K562 (cell line): ENCODE data around the gene ITGA7. TPM values are rescaled to one million over a fixed set of nuclear protein-coding genes. Genes with fewer than 3 reads are reported as not detected.

Experiments used
- ATAC-seq: fragments of 200-7000 bp; cut with Tn5 transposase; 3 replicates; pipeline ENCODE4 v1.9.1; 2020; ENCODE audit warnings: moderate library complexity
- BruUV-seq: library from RNA; stranded (reverse); fragments of 400-500 nt; replicated peaks from 2 replicates; lab custom pipeline; 2021; lab: Mats Ljungman, UMichigan
- CTCF ChIA-PET: fragments of 300-600 bp; formaldehyde crosslinking; extraction: SDS; loops from one replicate; lab custom pipeline; 2021; ENCODE audit warnings: low intra/inter-chr PET ratio; lab: Yijun Ruan, JAX
- POLR2A ChIA-PET: fragments of 300-600, 350-650 bp; sonication (Branson Sonifier 250); formaldehyde crosslinking; extraction: SDS; loops from one replicate; lab custom pipeline; 2021; ENCODE audit warnings: antibody characterized with exemption, inconsistent platforms; lab: Yijun Ruan, JAX
- DNase-seq, 4 experiments: peaks; one replicate each; pipeline versions ENCODE4 v3.0.0 to v3.0.0-alpha.2; 2011 to 2018; ENCODE audit warnings: low spot score in 3 of 4, mixed read lengths in 3 of 4; ENCODE audit errors: extremely low read depth in 1 of 4
- FAIRE-seq: peaks from 2 replicates; lab custom pipeline; 2011; peaks lifted over from hg19 to GRCh38; lab: Jason Lieb, UNC
- H2AFZ ChIP-seq: 2 replicates; pipeline ENCODE4 v1.6.0; 2011; ENCODE audit warnings: low read depth, low read length, control low read depth, inconsistent platforms
- H3K27ac ChIP-seq: fragments of 200-600 bp; 3 replicates; pipeline ENCODE4 v1.8.0; 2011; ENCODE audit warnings: low read depth, mild to moderate bottlenecking, control low read depth, inconsistent platforms, low read length, moderate library complexity, mixed read lengths; ENCODE audit errors: extremely low read depth
- H3K27me3 ChIP-seq, 2 experiments: fragments of 300-600 bp in 1 of 2; 2 replicates in 1 of 2; 3 replicates in 1 of 2; pipeline versions ENCODE4 v1.6.0 to v1.8.0; 2011; ENCODE audit warnings: inconsistent platforms in 2 of 2, low read length in 2 of 2, mild to moderate bottlenecking in 1 of 2, mixed read lengths in 1 of 2, moderate library complexity in 1 of 2; ENCODE audit not compliant: control insufficient read depth in 2 of 2, insufficient read depth in 2 of 2
- H3K36me3 ChIP-seq: fragments of 300-600 bp; 3 replicates; pipeline ENCODE4 v1.8.0; 2011; ENCODE audit warnings: mild to moderate bottlenecking, low read length, inconsistent platforms; ENCODE audit not compliant: control insufficient read depth, insufficient read depth
- H3K4me1 ChIP-seq, 2 experiments: fragments of 200-600 bp in 1 of 2; replicated peaks in 1 of 2; 2 replicates in 1 of 2; 3 replicates in 1 of 2; pipeline versions ENCODE4 v1.5.1 to v1.8.0; 2011; ENCODE audit warnings: inconsistent platforms in 2 of 2, low read length in 2 of 2, mild to moderate bottlenecking in 1 of 2, mixed read lengths in 1 of 2, moderate library complexity in 1 of 2; ENCODE audit not compliant: control insufficient read depth in 2 of 2, insufficient read depth in 2 of 2
- H3K4me2 ChIP-seq: 2 replicates; pipeline ENCODE4 v1.6.1; 2011; ENCODE audit warnings: low read length, control low read depth, inconsistent platforms, mixed read lengths; ENCODE audit not compliant: insufficient read depth
- H3K4me3 ChIP-seq: fragments of 200-600 bp; sonication (generic), shearing (Covaris generic); 2 replicates; pipeline ENCODE4 v1.5.1; 2016; ENCODE audit warnings: control low read depth, inconsistent platforms
- H3K79me2 ChIP-seq: fragments of 200-600 bp; 3 replicates; pipeline ENCODE4 v1.8.0; 2011; ENCODE audit warnings: low read length, inconsistent platforms; ENCODE audit not compliant: control insufficient read depth, insufficient read depth
- H3K9ac ChIP-seq, 2 experiments: 2 replicates each; pipeline versions ENCODE4 v1.6.0 to v1.6.1; 2011; ENCODE audit warnings: low read depth in 2 of 2, low read length in 2 of 2, control low read depth in 1 of 2, inconsistent platforms in 1 of 2, mild to moderate bottlenecking in 1 of 2, mixed read lengths in 1 of 2; ENCODE audit not compliant: insufficient read depth in 1 of 2
- H3K9me1 ChIP-seq: one replicate; pipeline ENCODE4 v1.6.0; 2011; ENCODE audit warnings: inconsistent platforms, mild to moderate bottlenecking, low read length, moderate library complexity; ENCODE audit not compliant: control insufficient read depth, insufficient read depth
- H3K9me3 ChIP-seq: replicated peaks from 2 replicates; pipeline ENCODE4 v1.5.1; 2011; ENCODE audit warnings: low read depth, low read length, inconsistent platforms; ENCODE audit not compliant: control insufficient read depth, insufficient read depth
- H4K20me1 ChIP-seq: replicated peaks from 2 replicates; pipeline ENCODE4 v1.6.1; 2011; ENCODE audit warnings: low read length, inconsistent platforms, mixed read lengths; ENCODE audit not compliant: control insufficient read depth, insufficient read depth
- BRF2 ChIP-seq: IDR thresholded peaks from 3 replicates; pipeline ENCODE4 v1.6.1; 2011; ENCODE audit warnings: borderline replicate concordance, mild to moderate bottlenecking; ENCODE audit not compliant: insufficient read length, insufficient read depth
- CREB1 ChIP-seq, 2 experiments: sonication (generic) in 1 of 2; formaldehyde crosslinking in 1 of 2; IDR thresholded peaks; 2 replicates each; pipeline versions ENCODE4 v1.6.1 to v1.8.0; 2012 to 2022; ENCODE audit warnings: inconsistent platforms in 1 of 2, mild to moderate bottlenecking in 1 of 2, missing genetic modification reagents in 1 of 2, moderate library complexity in 1 of 2
- DDX20 ChIP-seq: fragments of 450-650 bp; IDR thresholded peaks from 2 replicates; pipeline ENCODE4 v1.6.1; 2016; ENCODE audit warnings: missing genetic modification characterization, low read depth, mild to moderate bottlenecking, missing compliant biosample characterization, moderate library complexity
- DNMT1 ChIP-seq: fragments of 450-650 bp; IDR thresholded peaks from 2 replicates; pipeline ENCODE4 v1.6.1; 2016; ENCODE audit warnings: antibody characterized with exemption, mild to moderate bottlenecking
- ESRRB ChIP-seq: fragments of 250-450 bp; sonication (Bioruptor Pico); IDR thresholded peaks from 2 replicates; pipeline ENCODE4 v1.5.0; 2020; ENCODE audit warnings: mild to moderate bottlenecking, moderate library complexity, borderline replicate concordance
- FOXJ2 ChIP-seq: fragments of 200-800 bp; sonication (Bioruptor generic); IDR thresholded peaks from 2 replicates; pipeline ENCODE4 v1.6.1; 2016; ENCODE audit warnings: missing genetic modification characterization, missing compliant biosample characterization
- KLF16 ChIP-seq: IDR thresholded peaks from 2 replicates; pipeline ENCODE4 v1.6.1; 2016; ENCODE audit warnings: antibody characterized with exemption
- NCOA4 ChIP-seq: fragments of 450-650 bp; IDR thresholded peaks from 2 replicates; pipeline ENCODE4 v1.6.1; 2018; ENCODE audit warnings: mild to moderate bottlenecking; ENCODE audit not compliant: partially characterized antibody
- NFYB ChIP-seq: IDR thresholded peaks from 2 replicates; pipeline ENCODE4 v1.6.1; 2011; ENCODE audit warnings: mild to moderate bottlenecking, moderate library complexity; ENCODE audit not compliant: insufficient read length; ENCODE audit errors: extremely low read depth
- STAT5A ChIP-seq: IDR thresholded peaks from 2 replicates; pipeline ENCODE4 v1.6.1; 2012; ENCODE audit warnings: low read length, inconsistent platforms, borderline replicate concordance
- ZEB2 ChIP-seq: fragments of 450-650 bp; IDR thresholded peaks from 2 replicates; pipeline ENCODE4 v1.6.1; 2016
- ZMIZ1 ChIP-seq, 2 experiments: fragments of 150-350 bp in 1 of 2; IDR thresholded peaks; 2 replicates each; pipeline ENCODE4 v1.6.1; 2012 to 2016; ENCODE audit warnings: low read depth in 2 of 2, low read length in 2 of 2, mild to moderate bottlenecking in 1 of 2, moderate library complexity in 1 of 2
- ZNF253 ChIP-seq: fragments of 250-450 bp; sonication (Bioruptor Pico); conservative IDR thresholded peaks from 2 replicates; pipeline ENCODE4 v1.6.1; 2021; ENCODE audit warnings: mild to moderate bottlenecking
- ZNF311 ChIP-seq: fragments of 250-450 bp; sonication (Bioruptor Pico); IDR thresholded peaks from 2 replicates; pipeline ENCODE4 v1.4.0; 2020; ENCODE audit warnings: mild to moderate bottlenecking, moderate library complexity
- ZNF347 ChIP-seq: fragments of 450-650 bp; formaldehyde crosslinking; IDR thresholded peaks from 2 replicates; pipeline ENCODE4 v1.4.0; 2020; ENCODE audit warnings: low read depth, mild to moderate bottlenecking, moderate library complexity
- ZNF398 ChIP-seq: fragments of 250-450 bp; sonication (Bioruptor Pico); IDR thresholded peaks from 2 replicates; pipeline ENCODE4 v1.8.0; 2021; ENCODE audit warnings: moderate library complexity, mild to moderate bottlenecking, inconsistent platforms
- ZSCAN29 ChIP-seq: fragments of 450-650 bp; IDR thresholded peaks from 2 replicates; pipeline ENCODE4 v1.6.1; 2017
- ZSCAN32 ChIP-seq: fragments of 450-650 bp; formaldehyde crosslinking; IDR thresholded peaks from 2 replicates; pipeline ENCODE4 v1.4.0; 2020; ENCODE audit warnings: mild to moderate bottlenecking, moderate library complexity
- WGBS: fragments of 100-300 bp; shearing (Covaris generic); methylation state at CpG from one replicate; pipeline ENCODE4 v1.1.6; 2016; ENCODE audit warnings: low coverage, mixed read lengths; ENCODE audit not compliant: insufficient coverage; ENCODE audit errors: missing lambda C conversion rate; 5-methylcytosine and 5-hydroxymethylcytosine counted together
- in situ Hi-C: fragments of 300-500 bp; cut with MboI; formaldehyde crosslinking; loops from 4 replicates; pipeline ENCODE4 v1.15.0; 2018; ENCODE audit warnings: inconsistent platforms, mixed read lengths
- intact Hi-C: fragments of 100-400 bp; cut with micrococcal nuclease; formaldehyde crosslinking; loops from 2 replicates; pipeline ENCODE4 v1.14.2; 2022
- polyA plus RNA-seq, 8 experiments: library from polyadenylated mRNA; depleted of rRNA in 4 of 8; stranded (reverse) in 5 of 8; unstranded in 3 of 8; fragments of >200 nt; fragmentation: Nextera tagmentation in 2 of 8; fragmentation: Illumina TruSeq in 1 of 8; extraction: Ambion mirVana in 2 of 8; extraction: Trizol in 1 of 8; gene quantifications; 2 replicates each; pipeline versions ENCODE4 v1.2.1 to v1.2.3, GENCODE V29; 2011 to 2014; ENCODE audit warnings: inconsistent platforms in 1 of 8, missing spikeins in 1 of 8
- total RNA-seq, 7 experiments: library from RNA; depleted of rRNA in 6 of 7; stranded (reverse); fragments of >200 nt in 6 of 7; fragmentation: Illumina TruSeq in 2 of 7; extraction: Trizol in 2 of 7; gene quantifications; 2 replicates each; pipeline versions ENCODE4 v1.2.1 to v1.2.3, GENCODE V29; 2011 to 2021; ENCODE audit warnings: low replicate concordance in 1 of 7

The ITGA7 gene
- total and polyA plus RNA-seq, 9 of the 15 experiments (the other 6 are each of a cell fraction or from before 2014, with no cell fraction given): 0.11 to 2.3 (median 0.56) TPM; not detected in 1

GRCh38 chr12:55696141-55696540 lies 11.6 kb downstream of the ITGA7 start:
- H3K79me2 ChIP-seq: no peaks in the 10 kb centered on the region
- H3K4me1 ChIP-seq: peaks cover 0 to 18% of the 10 kb centered on the region in 2 experiments; a peak in 2 of 5 replicates
- intact Hi-C loops (no loop called here), in situ Hi-C loops (no loop called here)
- no peaks in the 10 kb centered on the region; the same call in 1 of the 2 replicates for H4K20me1 ChIP-seq
- FAIRE-seq (no peak), DNase-seq (no peak), ATAC-seq (no peak)
- H3K4me2 ChIP-seq: no peak overlapping the region
- no TSS peak for BruUV-seq
- H3K27ac ChIP-seq: no peak overlapping the region
- H3K36me3 ChIP-seq: no peaks in the 10 kb centered on the region
- H2AFZ ChIP-seq: no peak overlapping the region
- H3K9me1 ChIP-seq: no peaks in the 10 kb centered on the region
- H3K4me3 ChIP-seq: no peak overlapping the region
- no peaks in the 10 kb centered on the region for H3K9me3 ChIP-seq
- H3K9ac ChIP-seq: no peak overlapping the region
- CTCF ChIA-PET: no interaction called here
- peaks cover 22 to 66% of the 10 kb centered on the region in 2 experiments; a peak in 4 of 5 replicates for H3K27me3 ChIP-seq
- WGBS: 6% methylated on average over 6 of the region's 6 CpGs
- POLR2A ChIA-PET: interaction anchor here (0.9 to 2.0 kb wide), 3 partner anchors 10 to 29 kb away, joined by 3 to 9 read pairs (median 9); no protein-coding TSS in a partner anchor
- no peak for TF ChIP-seq NCOA4
- TF ChIP-seq DNMT1: no peak
- TF ChIP-seq STAT5A: no peak
- TF ChIP-seq FOXJ2 (tag): no peak
- no peak for TF ChIP-seq ZNF253 (CRISPR knock-in tag)
- TF ChIP-seq BRF2: no peak
- no peak for TF ChIP-seq ZSCAN29
- TF ChIP-seq ZNF347 (CRISPR knock-in tag): no peak
- no peak for TF ChIP-seq ZSCAN32 (CRISPR knock-in tag)
- TF ChIP-seq DDX20 (tag): no peak
- TF ChIP-seq ESRRB (CRISPR knock-in tag): no peak
- TF ChIP-seq ZNF311 (CRISPR knock-in tag): no peak
- TF ChIP-seq CREB1 (IDR thresholded peaks at IDR 0.05): no peak
- no peak for TF ChIP-seq CREB1 (CRISPR knock-in tag; IDR thresholded peaks at IDR 0.05)
- TF ChIP-seq NFYB: no peak
- no peak for TF ChIP-seq ZMIZ1 (IDR thresholded peaks at IDR 0.05; ENCODE audit: low read depth in 2 of 2, low read length in 2 of 2)
- no peak for TF ChIP-seq ZEB2
- TF ChIP-seq ZNF398: no peak
- TF ChIP-seq KLF16: no peak
